ENCODE measurements around the gene CARTPT. TPM values are rescaled to one million over a fixed set of nuclear protein-coding genes. Genes with fewer than 3 reads are reported as not detected.

The CARTPT gene
- total RNA-seq, 1 donor from 2014 or later, result not detected

DNA sequence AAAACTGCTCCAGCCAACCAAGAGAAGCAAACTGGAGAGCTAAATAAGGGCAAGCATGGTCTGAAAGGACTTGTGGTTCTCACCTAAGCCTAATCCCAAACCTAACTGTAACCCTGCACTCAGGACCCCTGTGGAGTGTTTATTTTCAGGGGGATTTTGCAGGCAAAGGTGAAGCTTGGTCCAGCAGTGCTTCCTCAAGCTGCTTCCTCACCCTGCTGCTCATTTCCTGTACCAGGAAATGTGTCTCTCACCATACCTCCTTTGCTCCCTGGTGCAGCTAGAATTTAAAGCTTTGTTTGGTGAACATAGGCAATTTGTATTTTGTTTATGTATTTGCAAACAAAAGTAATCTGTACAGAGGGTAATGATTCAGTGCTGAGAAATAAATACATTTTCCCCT is 50.2 kb downstream of the CARTPT start:
- DNase-seq (ENCODE audit: low spot score), result no peak
- no peak overlapping the region for H3K27ac Mint-ChIP-seq (ENCODE audit: unreplicated experiment)
- H3K9me3 Mint-ChIP-seq (ENCODE audit: low read depth), result no peaks in the 10 kb centered on the region
- no peaks in the 10 kb centered on the region for H3K36me3 Mint-ChIP-seq (ENCODE audit: low read depth)
- TF ChIP-seq, protein P1, sequence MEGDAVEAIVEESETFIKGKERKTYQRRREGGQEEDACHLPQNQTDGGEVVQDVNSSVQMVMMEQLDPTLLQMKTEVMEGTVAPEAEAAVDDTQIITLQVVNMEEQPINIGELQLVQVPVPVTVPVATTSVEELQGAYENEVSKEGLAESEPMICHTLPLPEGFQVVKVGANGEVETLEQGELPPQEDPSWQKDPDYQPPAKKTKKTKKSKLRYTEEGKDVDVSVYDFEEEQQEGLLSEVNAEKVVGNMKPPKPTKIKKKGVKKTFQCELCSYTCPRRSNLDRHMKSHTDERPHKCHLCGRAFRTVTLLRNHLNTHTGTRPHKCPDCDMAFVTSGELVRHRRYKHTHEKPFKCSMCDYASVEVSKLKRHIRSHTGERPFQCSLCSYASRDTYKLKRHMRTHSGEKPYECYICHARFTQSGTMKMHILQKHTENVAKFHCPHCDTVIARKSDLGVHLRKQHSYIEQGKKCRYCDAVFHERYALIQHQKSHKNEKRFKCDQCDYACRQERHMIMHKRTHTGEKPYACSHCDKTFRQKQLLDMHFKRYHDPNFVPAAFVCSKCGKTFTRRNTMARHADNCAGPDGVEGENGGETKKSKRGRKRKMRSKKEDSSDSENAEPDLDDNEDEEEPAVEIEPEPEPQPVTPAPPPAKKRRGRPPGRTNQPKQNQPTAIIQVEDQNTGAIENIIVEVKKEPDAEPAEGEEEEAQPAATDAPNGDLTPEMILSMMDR (IDR thresholded peaks at IDR 0.05), result no peak
- H3K4me1 Mint-ChIP-seq (ENCODE audit: low read depth), result peaks cover 8% of the 10 kb centered on the region
- H3K4me3 Mint-ChIP-seq (ENCODE audit: unreplicated experiment), result no peak overlapping the region
- peaks cover 5% of the 10 kb centered on the region for H3K27me3 Mint-ChIP-seq (ENCODE audit: low read depth)

DNA sequence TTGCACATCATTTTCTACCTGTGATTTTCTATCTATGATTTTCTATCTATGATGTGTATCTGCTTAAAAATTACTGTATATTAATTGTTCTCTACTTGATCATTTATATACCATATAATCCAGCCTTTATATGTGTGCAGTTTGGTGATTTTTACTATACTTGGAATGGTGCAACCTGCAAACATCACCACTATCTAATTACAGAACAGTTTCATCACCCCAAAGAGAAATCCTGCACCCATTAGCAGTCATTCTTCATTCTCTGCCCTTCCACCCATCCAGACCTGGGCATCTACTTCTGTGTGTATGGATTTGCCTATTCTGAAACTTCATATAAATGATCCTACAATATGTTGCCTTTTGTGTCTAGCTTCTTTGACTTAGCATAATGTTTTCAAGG is 51.3 kb downstream of the CARTPT start:
- H3K36me3 Mint-ChIP-seq (ENCODE audit: low read depth), result no peaks in the 10 kb centered on the region
- peaks cover 5% of the 10 kb centered on the region for H3K27me3 Mint-ChIP-seq (ENCODE audit: low read depth)
- no peaks in the 10 kb centered on the region for H3K9me3 Mint-ChIP-seq (ENCODE audit: low read depth)
- DNase-seq (ENCODE audit: low spot score), result no peak
- no peak overlapping the region for H3K27ac Mint-ChIP-seq (ENCODE audit: unreplicated experiment)
- TF ChIP-seq, protein P1 (IDR thresholded peaks at IDR 0.05), result no peak
- H3K4me1 Mint-ChIP-seq (ENCODE audit: low read depth), result peaks cover 8% of the 10 kb centered on the region
- H3K4me3 Mint-ChIP-seq (ENCODE audit: unreplicated experiment), result no peak overlapping the region

Other genes starting within 250 kb of the CARTPT start
- 18.8 to 24.3 TPM (median 20.5 TPM) in 3 replicates for gene MCCC2, start 131.9 kb upstream of the CARTPT start, total RNA-seq

All from chondrocyte (in vitro differentiated cells).